Measurements from ENCODE around the gene ANKLE1. TPM values are rescaled to one million over a fixed set of nuclear protein-coding genes. Genes with fewer than 3 reads are reported as not detected.
A peak's percentile ranks its signal among the peaks of the same experiment; 100 is the strongest.

ANKLE1 gene
- total RNA-seq, 1 donor from 2014 or later, result 0.52 TPM

GRCh38 chr19:17240062-17240752, 41.5 kb upstream of the ANKLE1 start:
- H3K27me3 ChIP-seq (ENCODE audit: control insufficient read depth in 3 of 3, insufficient read depth in 3 of 3, low read length in 3 of 3), result no peaks in the 10 kb centered on the region
- peak overlapping the region in 1 of 3 donors; percentile 8 for H3K9ac ChIP-seq (ENCODE audit: low read depth in 1 of 3, low read length in 3 of 3)
- H3K27ac ChIP-seq (ENCODE audit: low read depth, low read length), result no peak overlapping the region
- H3K9me3 ChIP-seq (ENCODE audit: control insufficient read depth in 3 of 3, low read length in 3 of 3), result no peaks in the 10 kb centered on the region
- H3K4me1 ChIP-seq (ENCODE audit: control insufficient read depth in 3 of 3, insufficient read depth in 3 of 3, low read length in 3 of 3), result peaks cover 29 to 44% (median 37%) of the 10 kb centered on the region in 3 donors
- no peak overlapping the region for H3K4me3 ChIP-seq (ENCODE audit: low read length in 3 of 3)
- H3K36me3 ChIP-seq (ENCODE audit: control insufficient read depth in 3 of 3, insufficient read depth in 3 of 3, low read length in 3 of 3), result peaks cover 6 to 13% (median 6%) of the 10 kb centered on the region in 3 donors

GRCh38 chr19:17240826-17241399, 40.8 kb upstream of the ANKLE1 start:
- Histone ChIP-seq H3K27me3 (ENCODE audit: control insufficient read depth in 3 of 3, insufficient read depth in 3 of 3, low read length in 3 of 3) (no peaks in the 10 kb centered on the region), H3K9me3 (ENCODE audit: control insufficient read depth in 3 of 3, low read length in 3 of 3) (no peaks in the 10 kb centered on the region), H3K27ac (ENCODE audit: low read depth, low read length) (no peak overlapping the region)

DNA sequence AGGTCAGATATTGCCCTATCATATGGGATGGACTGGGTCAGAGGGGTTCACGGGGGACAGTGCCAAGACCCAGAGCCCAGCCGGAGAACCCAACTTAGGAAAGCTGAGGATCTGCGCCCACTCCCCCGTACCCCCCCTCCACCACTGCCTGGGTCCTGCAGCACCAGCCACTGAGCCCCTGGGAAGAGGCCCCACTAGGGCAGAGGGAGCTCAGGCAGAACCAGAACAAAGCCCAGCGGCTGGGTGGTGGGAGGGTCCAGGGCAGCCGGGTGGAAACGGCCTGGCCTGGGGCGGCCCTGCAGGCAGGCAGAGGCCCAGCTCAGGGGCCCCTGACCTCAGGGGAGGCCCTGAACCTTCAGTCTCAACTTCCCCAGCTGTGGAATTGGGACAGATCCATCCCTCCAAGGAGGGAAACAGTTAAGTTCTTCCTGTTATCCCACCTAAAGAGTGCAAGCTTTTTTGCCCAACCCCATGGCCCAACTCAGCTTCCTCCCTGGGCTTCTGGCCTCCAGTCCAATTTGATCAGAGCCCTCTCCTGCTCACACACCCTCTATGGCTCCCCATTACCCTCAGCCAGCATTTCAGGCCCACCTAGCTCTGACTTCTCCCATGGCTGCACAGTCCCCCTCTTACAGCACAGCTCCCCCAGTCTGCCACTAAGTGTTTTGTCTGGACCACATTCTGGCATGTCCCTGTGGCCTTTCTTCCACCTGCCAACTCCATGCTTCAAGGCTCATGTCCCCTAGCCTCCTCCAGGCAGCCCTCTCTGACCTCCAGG, 39.1 kb upstream of the ANKLE1 start:
- no peaks in the 10 kb centered on the region for H3K9me3 ChIP-seq (ENCODE audit: control insufficient read depth in 3 of 3, low read length in 3 of 3)
- peak overlapping the region in 1 of 3 donors; percentile 13 for H3K4me3 ChIP-seq (ENCODE audit: low read length in 3 of 3)
- peaks cover 6 to 12% (median 6%) of the 10 kb centered on the region in 3 donors for H3K36me3 ChIP-seq (ENCODE audit: control insufficient read depth in 3 of 3, insufficient read depth in 3 of 3, low read length in 3 of 3)
- peaks cover 21 to 47% (median 37%) of the 10 kb centered on the region in 3 donors for H3K4me1 ChIP-seq (ENCODE audit: control insufficient read depth in 3 of 3, insufficient read depth in 3 of 3, low read length in 3 of 3)
- peak overlapping the region; percentile 81 for H3K27ac ChIP-seq (ENCODE audit: low read depth, low read length)
- peak overlapping the region in 1 of 3 donors; percentile 87 for H3K9ac ChIP-seq (ENCODE audit: low read depth in 1 of 3, low read length in 3 of 3)
- no peaks in the 10 kb centered on the region for H3K27me3 ChIP-seq (ENCODE audit: control insufficient read depth in 3 of 3, insufficient read depth in 3 of 3, low read length in 3 of 3)

More at GRCh38 chr19:17240826-17241399, 40.8 kb upstream of the ANKLE1 start:
- Histone ChIP-seq H3K4me3 (ENCODE audit: low read length in 3 of 3) (no peak overlapping the region), H3K9ac (ENCODE audit: low read depth in 1 of 3, low read length in 3 of 3) (no peak overlapping the region), H3K36me3 (ENCODE audit: control insufficient read depth in 3 of 3, insufficient read depth in 3 of 3, low read length in 3 of 3) (peaks cover 6 to 13% (median 6%) of the 10 kb centered on the region in 3 donors), H3K4me1 (ENCODE audit: control insufficient read depth in 3 of 3, insufficient read depth in 3 of 3, low read length in 3 of 3) (peaks cover 25 to 41% (median 34%) of the 10 kb centered on the region in 3 donors)

- Histone ChIP-seq H3K9ac (ENCODE audit: low read depth in 1 of 3, low read length in 3 of 3) (peak overlapping the region; percentile 85 to 87 (median 86)), H3K27me3 (ENCODE audit: control insufficient read depth in 3 of 3, insufficient read depth in 3 of 3, low read length in 3 of 3) (no peaks in the 10 kb centered on the region), H3K36me3 (ENCODE audit: control insufficient read depth in 3 of 3, insufficient read depth in 3 of 3, low read length in 3 of 3) (peaks cover 2 to 7% (median 6%) of the 10 kb centered on the region in 3 donors), H3K9me3 (ENCODE audit: control insufficient read depth in 3 of 3, low read length in 3 of 3) (no peaks in the 10 kb centered on the region), H3K27ac (ENCODE audit: low read depth, low read length) (peak overlapping the region; percentile 81), H3K4me1 (ENCODE audit: control insufficient read depth in 3 of 3, insufficient read depth in 3 of 3, low read length in 3 of 3) (peaks cover 21 to 50% (median 41%) of the 10 kb centered on the region in 3 donors), H3K4me3 (ENCODE audit: low read length in 3 of 3) (peak overlapping the region; percentile 84 to 96 (median 91))
Measured at GRCh38 chr19:17243211-17243829, 38.4 kb upstream of the ANKLE1 start.

- H3K4me3 ChIP-seq (ENCODE audit: low read length in 3 of 3), result peak overlapping the region; percentile 84 to 96 (median 91)
- H3K9ac ChIP-seq (ENCODE audit: low read depth in 1 of 3, low read length in 3 of 3), result peak overlapping the region; percentile 85 to 87 (median 86)
- H3K9me3 ChIP-seq (ENCODE audit: control insufficient read depth in 3 of 3, low read length in 3 of 3), result no peaks in the 10 kb centered on the region
- H3K27me3 ChIP-seq (ENCODE audit: control insufficient read depth in 3 of 3, insufficient read depth in 3 of 3, low read length in 3 of 3), result no peaks in the 10 kb centered on the region
- H3K36me3 ChIP-seq (ENCODE audit: control insufficient read depth in 3 of 3, insufficient read depth in 3 of 3, low read length in 3 of 3), result peaks cover 0 to 5% (median 3%) of the 10 kb centered on the region in 3 donors
- peaks cover 21 to 51% (median 42%) of the 10 kb centered on the region in 3 donors for H3K4me1 ChIP-seq (ENCODE audit: control insufficient read depth in 3 of 3, insufficient read depth in 3 of 3, low read length in 3 of 3)
- peak overlapping the region; percentile 81 for H3K27ac ChIP-seq (ENCODE audit: low read depth, low read length)
Measured at GRCh38 chr19:17243830-17244617, 37.7 kb upstream of the ANKLE1 start.

DNA sequence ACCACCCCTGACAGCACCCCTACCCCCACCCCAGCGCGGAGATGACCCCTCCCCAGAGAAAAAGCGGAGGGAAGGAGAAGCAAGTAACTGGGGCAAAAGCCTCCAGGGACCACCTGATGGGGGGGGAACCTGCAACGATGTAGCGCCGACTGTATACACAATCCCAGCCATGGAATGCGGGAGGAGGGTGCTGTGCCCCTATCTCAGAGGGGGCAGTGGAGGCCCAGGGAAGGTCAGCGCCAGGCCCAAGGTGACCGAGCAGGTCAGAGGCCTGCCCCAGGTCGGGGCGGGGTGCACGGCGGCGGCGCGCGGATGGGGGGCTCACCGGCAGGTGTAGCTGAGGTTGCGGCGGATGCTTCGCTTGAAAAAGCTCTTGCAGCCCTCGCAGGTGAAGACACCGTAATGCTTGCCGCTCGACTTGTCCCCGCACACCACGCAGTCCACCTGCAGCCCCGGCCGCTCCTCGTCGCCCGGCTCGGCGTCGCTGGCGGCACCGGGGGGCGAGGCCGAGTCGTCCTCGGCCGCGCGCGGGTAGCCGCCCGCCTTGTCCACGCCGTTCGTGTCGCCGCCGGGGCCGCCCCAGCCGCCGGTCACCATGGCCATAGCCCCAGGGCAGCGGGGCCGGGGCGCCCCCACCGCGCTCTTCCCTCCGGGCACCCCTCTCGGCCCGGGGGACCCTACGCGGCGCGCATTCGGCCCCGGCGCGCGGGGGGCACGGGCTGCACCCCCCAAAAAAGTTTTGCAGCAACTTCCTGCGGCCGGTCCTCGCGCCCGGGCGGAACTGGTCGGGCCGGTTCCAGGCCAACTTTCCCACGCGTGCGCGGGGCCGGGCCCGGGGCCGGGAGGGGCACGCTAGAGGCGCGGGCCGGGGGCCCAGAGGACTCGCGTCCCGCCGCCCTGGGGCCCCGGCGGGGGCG, 36.8 kb upstream of the ANKLE1 start:
- Histone ChIP-seq H3K36me3 (ENCODE audit: control insufficient read depth in 3 of 3, insufficient read depth in 3 of 3, low read length in 3 of 3) (peaks cover 0 to 5% (median 3%) of the 10 kb centered on the region in 3 donors), H3K9me3 (ENCODE audit: control insufficient read depth in 3 of 3, low read length in 3 of 3) (no peaks in the 10 kb centered on the region), H3K27me3 (ENCODE audit: control insufficient read depth in 3 of 3, insufficient read depth in 3 of 3, low read length in 3 of 3) (no peaks in the 10 kb centered on the region), H3K4me3 (ENCODE audit: low read length in 3 of 3) (peak overlapping the region; percentile 84 to 96 (median 91)), H3K4me1 (ENCODE audit: control insufficient read depth in 3 of 3, insufficient read depth in 3 of 3, low read length in 3 of 3) (peaks cover 21 to 51% (median 42%) of the 10 kb centered on the region in 3 donors), H3K27ac (ENCODE audit: low read depth, low read length) (peak overlapping the region; percentile 81), H3K9ac (ENCODE audit: low read depth in 1 of 3, low read length in 3 of 3) (peak overlapping the region; percentile 85 to 87 (median 86))

- Histone ChIP-seq H3K4me3 (ENCODE audit: low read length in 3 of 3) (peak within 1 kb of the TSS; percentile 84 to 96 (median 91)), H3K9me3 (ENCODE audit: control insufficient read depth in 3 of 3, low read length in 3 of 3) (no peaks in the 10 kb centered on the region), H3K36me3 (ENCODE audit: control insufficient read depth in 3 of 3, insufficient read depth in 3 of 3, low read length in 3 of 3) (peaks cover 0 to 3% (median under 1%) of the 10 kb centered on the region in 3 donors), H3K27ac (ENCODE audit: low read depth, low read length) (peak within 1 kb of the TSS; percentile 81), H3K9ac (ENCODE audit: low read depth in 1 of 3, low read length in 3 of 3) (peak within 1 kb of the TSS; percentile 85 to 87 (median 86)), H3K4me1 (ENCODE audit: control insufficient read depth in 3 of 3, insufficient read depth in 3 of 3, low read length in 3 of 3) (peaks cover 21 to 51% (median 42%) of the 10 kb centered on the region in 3 donors), H3K27me3 (ENCODE audit: control insufficient read depth in 3 of 3, insufficient read depth in 3 of 3, low read length in 3 of 3) (no peaks in the 10 kb centered on the region)
Measured at GRCh38 chr19:17245535-17245984, 36.1 kb upstream of the ANKLE1 start, which contains the start of gene NR2F6. NR2F6 (minus strand) TSS chr19:17245919; CDS start chr19:17245220, 699 bp downstream.

DNA sequence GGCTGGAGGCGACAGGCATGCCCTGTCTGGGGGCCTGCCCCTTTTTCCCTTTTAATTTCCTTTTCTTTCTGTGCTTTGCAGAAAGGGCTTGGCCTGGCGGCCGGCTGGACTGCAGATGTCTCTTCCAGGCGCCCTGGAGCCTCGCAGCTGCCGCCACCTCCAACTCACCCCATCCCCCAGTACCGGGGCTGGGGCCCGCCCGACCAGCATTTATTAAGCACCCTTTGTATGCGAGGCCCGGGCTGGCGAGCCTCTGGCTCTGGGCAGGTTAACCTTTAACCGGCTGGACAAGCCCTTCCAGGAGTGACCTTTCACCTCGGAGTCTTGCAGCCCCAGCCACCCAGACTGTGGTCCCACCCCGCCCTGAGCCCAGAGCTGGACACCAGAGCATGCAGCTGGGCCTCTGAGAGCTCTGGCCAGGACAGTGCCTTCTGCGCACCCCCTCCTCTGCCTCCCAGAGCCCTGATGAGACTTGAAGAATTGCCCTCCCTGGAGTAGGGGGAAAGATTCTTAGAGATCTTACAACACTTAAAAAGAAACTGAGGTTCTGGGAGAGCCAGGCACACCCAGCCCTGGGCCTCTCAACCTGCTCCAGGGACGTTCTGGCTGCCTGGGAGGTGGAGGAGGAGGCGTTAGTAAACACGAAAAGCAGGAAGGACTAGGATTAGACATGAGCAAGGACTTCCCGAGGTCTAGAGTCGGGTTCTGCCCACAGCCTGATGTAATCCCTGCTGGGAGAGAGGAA, 34.8 kb upstream of the ANKLE1 start:
- Histone ChIP-seq H3K27ac (ENCODE audit: low read depth, low read length) (peak overlapping the region; percentile 72), H3K9me3 (ENCODE audit: control insufficient read depth in 3 of 3, low read length in 3 of 3) (no peaks in the 10 kb centered on the region), H3K9ac (ENCODE audit: low read depth in 1 of 3, low read length in 3 of 3) (peak overlapping the region in 2 of 3 donors; percentile 70 to 83), H3K27me3 (ENCODE audit: control insufficient read depth in 3 of 3, insufficient read depth in 3 of 3, low read length in 3 of 3) (peaks cover 0 to 5% (median 0%) of the 10 kb centered on the region in 3 donors), H3K4me1 (ENCODE audit: control insufficient read depth in 3 of 3, insufficient read depth in 3 of 3, low read length in 3 of 3) (peaks cover 14 to 43% (median 36%) of the 10 kb centered on the region in 3 donors), H3K4me3 (ENCODE audit: low read length in 3 of 3) (peak overlapping the region; percentile 66 to 75 (median 69)), H3K36me3 (ENCODE audit: control insufficient read depth in 3 of 3, insufficient read depth in 3 of 3, low read length in 3 of 3) (peaks cover 0 to 3% (median 0%) of the 10 kb centered on the region in 3 donors)

Data from skeletal muscle tissue (tissue), 4 donors.